GM21717 (cell line): ENCODE data around the gene SMOC2.
"Not testable (repeated sequence)": the region's sequence is repeated elsewhere in the genome, so short reads cannot be mapped to it uniquely, and the experiment has no call there.

Source experiments
- ATAC-seq: cut with Tn5 transposase; IDR thresholded peaks from one replicate; pipeline ENCODE4 v1.9.1; 2021; ENCODE audit warnings: mild to moderate bottlenecking, moderate library complexity; ENCODE audit not compliant: unreplicated experiment

Gene SMOC2

DNA sequence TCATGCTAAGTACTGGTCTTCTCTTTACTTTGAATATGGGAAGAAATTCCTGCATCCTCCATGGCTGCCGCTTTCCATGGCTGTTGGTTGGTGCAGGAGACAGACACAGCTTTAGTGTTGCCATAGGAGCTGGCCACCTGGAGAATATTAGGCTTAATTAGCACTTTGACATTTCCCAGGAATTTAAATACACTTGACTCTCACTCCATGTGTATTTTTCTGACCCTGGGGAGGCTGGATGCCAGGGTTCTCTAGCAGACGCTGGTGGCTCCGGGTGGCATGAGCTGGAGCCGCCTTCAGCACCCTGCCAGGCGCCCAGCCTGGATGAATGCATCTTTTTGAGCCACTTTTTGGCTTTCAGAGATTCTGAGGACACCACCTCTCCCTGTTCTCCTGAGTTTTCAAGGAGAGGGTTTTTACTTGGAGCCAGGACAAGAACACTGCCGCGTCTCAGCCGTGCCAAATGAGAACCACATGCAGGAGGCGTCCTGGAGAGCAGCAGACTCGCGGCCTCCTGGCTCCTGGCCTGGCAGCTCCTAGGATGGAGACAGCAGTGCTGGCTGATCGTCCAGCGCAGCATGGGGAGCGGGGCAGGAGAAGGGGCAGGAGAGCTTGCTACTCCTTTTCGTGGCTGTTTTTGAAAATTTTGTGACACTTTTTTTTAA lies 258.8 kb downstream of the SMOC2 start:
- ATAC-seq, result no peak

- ATAC-seq, result no peak
Observed at GRCh38 chr6:168700880-168701279, 259.9 kb downstream of the SMOC2 start.

- no peak for ATAC-seq
Observed at GRCh38 chr6:168703990-168704389, 263.0 kb downstream of the SMOC2 start.

DNA sequence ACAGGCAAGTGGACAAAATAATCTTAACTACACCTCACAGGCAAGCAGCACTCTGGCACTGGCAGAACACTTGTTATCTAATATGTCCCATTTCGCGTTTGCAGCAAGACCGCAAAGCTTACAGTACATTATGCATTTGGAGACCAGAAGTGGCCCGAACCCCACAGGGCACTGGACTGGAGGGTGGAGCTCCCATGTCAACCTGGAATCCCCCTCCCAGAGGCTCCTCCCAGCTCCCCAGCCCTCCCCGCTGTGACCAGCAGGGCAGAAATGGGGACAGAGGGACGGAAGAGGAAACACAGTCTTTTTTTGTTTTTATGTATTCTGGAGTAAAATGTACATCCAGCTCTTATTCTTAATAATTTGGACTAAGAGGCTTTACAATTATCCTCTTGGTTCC lies 263.7 kb downstream of the SMOC2 start:
- no peak for ATAC-seq

GRCh38 chr6:168705271-168705670 lies 264.3 kb downstream of the SMOC2 start:
- ATAC-seq, result not testable (repeated sequence)

DNA sequence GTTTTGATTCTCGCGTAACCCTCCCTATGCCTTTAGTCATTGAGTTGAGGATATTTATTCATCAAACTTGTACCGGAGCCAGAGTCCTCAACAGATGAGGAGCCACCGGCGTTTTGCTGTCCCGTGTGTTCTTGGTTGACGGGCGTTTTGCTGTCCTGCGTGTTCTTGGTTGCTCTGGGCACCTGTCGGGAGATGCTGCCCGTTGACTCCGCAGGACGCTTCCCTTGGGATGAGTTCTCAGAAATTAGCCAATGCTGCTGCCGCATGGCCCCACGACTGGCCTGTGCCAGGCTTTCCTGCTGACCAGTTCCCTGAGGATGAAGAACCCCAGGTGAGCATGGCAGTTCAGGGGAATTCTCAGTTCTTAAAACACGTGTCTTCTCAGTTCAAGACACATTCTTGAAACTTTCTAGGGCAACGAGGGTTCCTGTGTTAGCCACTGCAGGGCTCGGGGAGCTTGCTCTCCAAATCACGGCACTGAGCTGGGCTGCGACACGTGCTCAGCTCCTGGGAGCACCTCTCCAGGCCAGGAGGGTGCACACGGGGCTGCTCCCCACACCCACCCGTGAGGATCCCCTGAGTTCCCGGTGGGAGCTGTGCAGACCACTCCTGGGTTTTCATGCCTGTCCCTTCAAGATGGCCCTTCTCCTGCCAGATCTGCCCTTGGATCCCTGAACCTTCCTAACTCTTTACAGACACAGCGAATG lies 265.6 kb downstream of the SMOC2 start:
- ATAC-seq, result no peak

DNA sequence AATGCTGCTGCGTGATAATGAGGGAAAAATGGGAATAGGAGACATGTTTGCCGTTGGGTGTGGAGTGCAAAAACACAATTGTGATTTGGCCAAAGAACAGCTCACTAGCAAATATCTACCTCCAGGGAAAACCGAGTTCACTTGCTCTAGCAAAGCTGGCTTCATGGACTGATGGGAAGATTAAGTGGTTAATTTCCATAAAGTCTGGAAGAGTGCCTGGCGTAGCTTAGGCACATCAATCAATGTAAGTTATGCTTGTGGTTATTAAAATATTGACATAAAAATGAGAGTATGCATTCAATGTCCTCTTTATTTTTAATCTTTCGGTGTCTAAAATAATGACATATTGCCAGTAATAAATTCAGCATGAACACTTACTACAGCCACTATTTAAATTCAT lies 267.5 kb downstream of the SMOC2 start:
- no peak for ATAC-seq

DNA sequence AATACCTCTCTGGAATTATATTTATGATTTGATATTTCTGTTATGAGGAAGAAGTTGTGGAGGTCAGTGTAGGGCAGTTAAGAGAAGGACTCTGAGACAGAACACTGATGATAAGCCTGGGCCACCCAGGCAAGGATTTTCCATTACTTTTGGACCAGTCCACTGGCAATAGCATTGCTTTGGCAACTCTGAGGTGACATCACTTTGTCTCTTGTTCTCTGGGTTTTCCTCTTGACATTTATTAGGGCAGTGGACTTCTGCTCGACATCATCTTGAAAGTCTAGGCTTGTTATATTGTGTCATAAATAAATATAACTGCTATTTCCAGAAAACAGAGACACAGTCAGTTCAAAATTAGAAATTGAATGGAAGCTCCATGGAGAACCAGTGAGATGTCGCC lies 268.0 kb downstream of the SMOC2 start:
- ATAC-seq, result no peak

- no peak for ATAC-seq
Observed at GRCh38 chr6:168709390-168709789, 268.4 kb downstream of the SMOC2 start.

- no peak for ATAC-seq
Observed at GRCh38 chr6:168709991-168710390, 269.0 kb downstream of the SMOC2 start.

DNA sequence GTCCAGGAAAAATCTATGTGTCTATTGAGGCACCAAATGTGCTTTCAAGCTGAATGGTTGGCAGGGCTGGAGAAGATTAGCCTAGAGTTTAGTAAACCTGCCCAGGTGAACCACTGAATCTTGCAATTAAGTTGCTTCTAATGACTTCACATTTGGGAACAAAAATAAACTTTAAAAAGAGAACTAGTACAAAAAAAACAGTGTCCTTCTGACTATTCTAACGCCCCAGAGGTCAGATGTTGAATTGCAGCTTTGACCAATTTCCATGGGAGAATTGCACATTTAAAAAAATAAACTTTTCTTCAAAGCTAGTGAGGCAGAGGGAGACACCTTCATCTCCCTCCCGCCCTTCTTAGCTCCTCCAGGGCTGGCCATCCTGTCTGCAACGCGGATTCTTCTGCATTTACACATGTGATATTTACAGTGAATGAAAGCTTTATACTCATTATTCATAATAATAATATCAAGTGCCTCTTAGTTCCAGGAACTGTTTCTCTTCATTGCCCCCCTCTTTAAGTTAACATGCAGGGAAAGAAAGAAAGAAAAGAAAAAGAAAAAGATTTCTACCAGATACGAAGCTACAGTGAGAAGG lies 270.2 kb downstream of the SMOC2 start:
- no peak for ATAC-seq

- no peak for ATAC-seq
Observed at GRCh38 chr6:168711666-168712300, 270.8 kb downstream of the SMOC2 start.

- ATAC-seq, result no peak
Observed at GRCh38 chr6:168712993-168713392, 272.0 kb downstream of the SMOC2 start.

- no peak for ATAC-seq
Observed at GRCh38 chr6:168713839-168714238, 272.9 kb downstream of the SMOC2 start.

DNA sequence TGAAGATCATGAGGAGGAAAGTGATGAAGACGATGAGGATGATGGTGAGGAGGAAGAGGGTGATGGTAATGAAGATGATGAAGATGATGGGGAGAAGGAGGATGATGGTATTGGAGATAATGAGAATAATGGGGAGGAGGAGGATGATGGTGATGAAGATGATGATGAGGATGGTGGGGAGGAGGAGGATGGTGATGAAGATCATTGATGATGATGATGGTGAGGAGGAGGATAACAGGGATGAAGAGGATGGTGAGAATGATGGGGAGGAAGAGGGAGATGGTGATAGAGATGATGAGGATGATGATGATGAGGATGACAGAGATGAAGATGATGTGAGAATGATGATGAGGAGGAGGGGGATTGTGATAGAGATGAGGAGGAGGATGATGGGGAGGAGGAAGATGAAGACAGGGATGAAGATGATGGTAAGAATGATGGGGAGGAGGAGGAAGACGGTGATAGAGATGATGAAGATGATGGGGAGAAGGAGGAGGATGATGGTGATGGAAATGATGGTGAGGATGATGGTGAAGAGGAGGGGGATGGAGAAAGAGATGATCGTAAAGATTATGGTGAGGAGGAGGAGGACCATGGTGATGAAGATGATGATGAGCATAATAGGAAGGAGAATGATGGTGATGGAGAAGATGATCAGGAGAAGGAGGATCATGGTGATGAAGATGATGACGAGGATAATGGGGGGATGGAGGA lies 273.7 kb downstream of the SMOC2 start:
- no peak for ATAC-seq

DNA sequence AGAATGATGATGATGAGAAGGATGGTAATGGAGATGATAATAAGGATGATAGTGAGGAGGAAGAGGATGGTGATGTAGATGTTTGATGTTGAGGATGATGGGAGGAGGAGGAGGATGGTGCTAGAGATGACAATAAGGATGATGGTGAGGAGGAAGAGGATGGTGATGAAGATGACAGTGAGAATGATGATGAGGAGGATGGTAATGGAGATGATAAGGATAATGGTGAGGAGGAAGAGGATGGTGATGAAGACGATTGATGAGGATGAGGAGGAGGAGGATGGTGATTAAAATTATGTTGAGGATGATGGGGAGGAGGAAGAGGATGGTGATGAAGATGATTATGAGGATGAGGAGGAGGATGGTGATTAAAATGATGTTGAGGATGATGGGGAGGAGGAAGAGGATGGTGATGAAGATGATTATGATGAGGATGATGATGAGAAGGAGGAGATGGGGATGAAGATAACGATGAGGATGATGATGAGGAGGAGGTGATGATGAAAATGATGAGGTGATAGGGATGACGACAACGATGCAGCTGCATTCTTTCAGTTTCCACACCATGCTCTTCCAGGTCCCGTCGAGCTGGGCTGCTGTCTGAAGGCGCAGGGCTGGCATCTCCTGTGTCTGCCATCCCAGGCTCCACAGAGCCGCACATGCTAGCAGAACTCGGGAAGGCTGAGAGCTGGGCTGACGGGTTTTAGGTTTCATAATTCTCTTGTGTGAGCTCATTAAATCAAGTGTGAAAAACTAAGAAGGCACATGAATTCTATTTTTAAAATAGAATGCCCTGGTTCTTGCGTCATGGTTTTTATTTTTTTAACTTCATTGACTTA lies 274.9 kb downstream of the SMOC2 start:
- no peak for ATAC-seq

DNA sequence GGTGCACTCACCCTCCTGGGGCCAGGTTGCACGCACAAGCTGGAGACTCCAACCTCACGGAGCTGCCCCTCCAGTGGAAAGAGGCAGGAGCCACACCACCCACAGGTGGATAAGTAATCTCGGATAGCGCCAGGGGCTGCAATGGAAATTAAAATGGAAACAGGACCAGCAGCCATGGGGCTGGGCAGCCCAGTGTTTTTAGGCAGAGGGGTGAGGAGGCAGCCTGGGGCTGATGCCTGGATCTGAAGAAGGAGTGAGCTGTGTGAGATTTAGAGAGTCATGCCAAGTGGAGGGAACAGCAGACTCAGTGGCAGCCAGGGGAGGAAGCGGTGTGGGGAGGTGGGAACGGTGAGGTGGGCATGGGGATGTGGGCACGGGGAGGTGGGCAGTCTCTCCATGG lies 275.6 kb downstream of the SMOC2 start:
- no peak for ATAC-seq

- ATAC-seq, result no peak
Observed at GRCh38 chr6:168717491-168717890, 276.5 kb downstream of the SMOC2 start.
